ENCODE data around the gene CSNK2A2. TPM values are rescaled to one million over a fixed set of nuclear protein-coding genes. Genes with fewer than 3 reads are reported as not detected.

Gene CSNK2A2
- total RNA-seq, 2 donors from 2014 or later = 29.2 to 40.1 TPM

DNA sequence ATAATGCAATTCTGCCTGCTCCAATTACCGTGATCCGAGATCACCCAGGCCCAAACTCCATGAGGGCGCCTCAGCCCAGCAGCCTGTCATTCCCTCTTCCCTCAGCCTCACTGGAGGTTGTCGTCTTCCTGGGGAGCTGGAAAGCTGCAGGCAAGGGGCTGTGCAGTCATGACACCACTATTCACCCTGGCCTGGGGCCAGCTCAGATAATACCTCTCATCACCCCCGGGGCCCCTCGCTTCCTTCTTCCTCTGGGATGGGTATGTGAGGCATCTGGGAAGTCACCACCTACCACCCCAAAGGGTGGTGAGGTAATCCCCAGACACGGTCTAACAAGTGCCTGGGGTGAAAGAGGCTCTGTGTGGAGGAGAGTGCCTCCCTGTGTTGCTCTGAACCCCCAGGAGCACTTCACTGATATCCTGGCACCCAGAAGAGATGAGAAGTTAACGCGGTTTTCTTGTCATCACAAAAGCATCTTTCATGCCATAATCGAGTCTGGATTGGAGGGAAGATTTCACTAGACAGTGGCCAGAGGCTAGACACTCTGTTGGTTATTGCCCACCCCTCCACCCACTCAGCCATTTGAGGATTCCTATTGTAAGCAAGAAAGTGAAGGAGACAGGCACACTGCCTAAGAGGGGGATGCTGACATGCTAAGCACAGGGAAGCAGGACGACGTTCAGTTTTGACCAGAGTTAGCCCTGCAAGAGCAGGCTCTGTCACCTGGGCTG lies 87.2 kb downstream of the CSNK2A2 start:
- no peak overlapping the region for H3K27ac ChIP-seq
- no peak overlapping the region for H3K4me3 ChIP-seq
- H3K4me1 ChIP-seq (ENCODE audit: control insufficient read depth in 1 of 2, low read depth in 2 of 2) = no peaks in the 10 kb centered on the region
- DNase-seq (ENCODE audit: low spot score) = no peak
- H3K36me3 ChIP-seq = peaks cover 29% of the 10 kb centered on the region
- TF ChIP-seq CTCF (IDR thresholded peaks at IDR 0.05) = no peak
- H3K27me3 ChIP-seq (replicated peaks; ENCODE audit: insufficient read depth) = no peaks in the 10 kb centered on the region
- no peaks in the 10 kb centered on the region for H3K9me3 ChIP-seq
- no peak for ATAC-seq (ENCODE audit: insufficient number of reproducible peaks, low FRiP score, low read depth)

GRCh38 chr16:58109881-58110280 lies 88.0 kb downstream of the CSNK2A2 start:
- DNase-seq (ENCODE audit: low spot score) (no peak), ATAC-seq (ENCODE audit: insufficient number of reproducible peaks, low FRiP score, low read depth) (no peak)
- Histone ChIP-seq H3K4me1 (ENCODE audit: control insufficient read depth in 1 of 2, low read depth in 2 of 2) (no peaks in the 10 kb centered on the region), H3K9me3 (no peaks in the 10 kb centered on the region), H3K27ac (no peak overlapping the region), H3K36me3 (peaks cover 21% of the 10 kb centered on the region), H3K27me3 (replicated peaks; ENCODE audit: insufficient read depth) (no peaks in the 10 kb centered on the region), H3K4me3 (no peak overlapping the region)
- TF ChIP-seq CTCF (IDR thresholded peaks at IDR 0.05) = no peak

DNA sequence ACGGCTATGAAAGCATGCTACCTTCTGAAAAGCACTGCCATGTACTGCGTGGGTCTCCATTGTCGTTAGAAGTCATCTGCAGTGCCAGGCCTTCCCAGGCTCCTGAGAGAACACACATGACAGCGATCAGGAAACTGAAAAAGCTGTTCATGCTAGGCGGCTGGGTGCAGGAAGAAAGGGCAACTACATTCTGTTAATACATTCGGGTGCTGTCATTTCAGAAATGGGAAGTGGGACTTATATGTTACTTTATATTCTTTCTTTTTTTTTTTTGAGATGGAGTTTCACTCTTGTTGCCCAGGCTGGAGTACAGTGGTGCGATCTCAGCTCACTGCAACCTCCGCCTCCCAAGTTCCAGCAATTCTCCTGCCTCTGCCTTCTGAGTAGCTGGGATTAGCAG lies 88.6 kb downstream of the CSNK2A2 start:
- no peak overlapping the region for H3K4me3 ChIP-seq
- no peaks in the 10 kb centered on the region for H3K27me3 ChIP-seq (replicated peaks; ENCODE audit: insufficient read depth)
- TF ChIP-seq CTCF (IDR thresholded peaks at IDR 0.05) = no peak
- DNase-seq (ENCODE audit: low spot score) (no peak), ATAC-seq (ENCODE audit: insufficient number of reproducible peaks, low FRiP score, low read depth) (no peak)
- peaks cover 15% of the 10 kb centered on the region for H3K36me3 ChIP-seq
- no peaks in the 10 kb centered on the region for H3K4me1 ChIP-seq (ENCODE audit: control insufficient read depth in 1 of 2, low read depth in 2 of 2)
- H3K9me3 ChIP-seq = no peaks in the 10 kb centered on the region
- no peak overlapping the region for H3K27ac ChIP-seq

Other genes starting within 250 kb of the CSNK2A2 start
- not detected for gene CNGB1, start 227.0 kb downstream of the CSNK2A2 start, total RNA-seq
- gene ZNF319, start 197.4 kb downstream of the CSNK2A2 start, total RNA-seq = 10 to 100 TPM in 1 of 2 donors, 1 to 10 TPM in 1; 6.0 to 13.8 TPM
- 10 to 100 TPM; 55.9 to 90.3 TPM for gene USB1, start 196.7 kb downstream of the CSNK2A2 start, total RNA-seq
- 1 to 10 TPM; 2.1 to 3.8 TPM for gene MMP15, start 172.4 kb downstream of the CSNK2A2 start, total RNA-seq
- 10 to 100 TPM; 48.5 to 52.5 TPM for gene CFAP20, start 68.7 kb downstream of the CSNK2A2 start, total RNA-seq
- not detected for gene PRSS54, start 96.9 kb upstream of the CSNK2A2 start, total RNA-seq
- gene GINS3, start 194.4 kb upstream of the CSNK2A2 start, total RNA-seq = 1 to 10 TPM; 1.1 to 1.3 TPM

Measured in thoracic aorta (tissue), 2 donors.